ENCODE measurements around the gene ADARB2.

Gene ADARB2

DNA sequence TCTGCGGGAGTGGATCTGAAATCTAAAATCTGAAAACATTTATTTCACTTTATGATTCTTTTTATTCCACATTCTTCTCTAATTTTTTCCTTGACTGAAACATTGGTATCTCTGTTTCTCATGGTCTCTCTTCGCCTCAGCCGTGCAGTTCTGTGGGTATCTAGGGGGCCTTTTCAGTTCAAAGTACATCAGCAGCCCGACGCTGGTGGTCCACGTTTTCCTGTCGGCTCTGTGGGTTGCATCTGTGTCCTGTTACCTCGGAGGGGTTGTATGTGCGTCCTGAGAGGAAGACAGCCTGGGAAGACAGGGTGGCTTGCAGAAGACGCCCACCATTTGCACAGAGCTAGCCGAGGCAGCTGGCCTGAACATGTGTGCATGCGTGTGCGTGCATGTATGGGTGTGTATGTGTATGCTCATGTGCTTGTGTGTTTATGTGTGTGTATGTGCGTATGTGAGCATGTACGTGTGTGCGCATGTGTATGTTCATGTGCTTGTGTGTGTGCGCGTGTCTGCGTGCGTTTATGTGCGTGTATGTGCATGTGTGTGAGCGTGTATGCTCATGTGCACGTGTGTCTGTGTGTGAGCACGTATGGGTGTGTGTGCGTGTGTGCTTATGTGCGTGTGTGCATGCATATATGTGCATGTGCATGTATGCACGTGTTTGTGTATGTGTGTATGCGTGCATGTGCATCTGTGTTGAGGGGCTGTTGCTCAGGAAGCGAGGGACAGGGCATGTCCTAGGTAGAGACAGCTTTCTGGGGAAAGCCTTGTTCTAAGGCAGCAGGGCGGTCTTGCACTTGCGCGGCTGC, 211.8 kb downstream of the ADARB2 start:
- no peak overlapping the region for H3K4me3 ChIP-seq (IDR thresholded peaks at IDR 0.05; ENCODE audit: insufficient read depth, low read depth, low read length)
- H3K79me2 ChIP-seq (ENCODE audit: insufficient read depth, low read depth): no peaks in the 10 kb centered on the region
- H4K20me1 ChIP-seq (ENCODE audit: insufficient read depth): no peaks in the 10 kb centered on the region
- H3K4me2 ChIP-seq: no peak overlapping the region
- H3K27me3 ChIP-seq (ENCODE audit: insufficient read depth, low read depth): no peaks in the 10 kb centered on the region
- H2AFZ ChIP-seq (ENCODE audit: low read depth): no peak overlapping the region
- TF ChIP-seq, protein P1, sequence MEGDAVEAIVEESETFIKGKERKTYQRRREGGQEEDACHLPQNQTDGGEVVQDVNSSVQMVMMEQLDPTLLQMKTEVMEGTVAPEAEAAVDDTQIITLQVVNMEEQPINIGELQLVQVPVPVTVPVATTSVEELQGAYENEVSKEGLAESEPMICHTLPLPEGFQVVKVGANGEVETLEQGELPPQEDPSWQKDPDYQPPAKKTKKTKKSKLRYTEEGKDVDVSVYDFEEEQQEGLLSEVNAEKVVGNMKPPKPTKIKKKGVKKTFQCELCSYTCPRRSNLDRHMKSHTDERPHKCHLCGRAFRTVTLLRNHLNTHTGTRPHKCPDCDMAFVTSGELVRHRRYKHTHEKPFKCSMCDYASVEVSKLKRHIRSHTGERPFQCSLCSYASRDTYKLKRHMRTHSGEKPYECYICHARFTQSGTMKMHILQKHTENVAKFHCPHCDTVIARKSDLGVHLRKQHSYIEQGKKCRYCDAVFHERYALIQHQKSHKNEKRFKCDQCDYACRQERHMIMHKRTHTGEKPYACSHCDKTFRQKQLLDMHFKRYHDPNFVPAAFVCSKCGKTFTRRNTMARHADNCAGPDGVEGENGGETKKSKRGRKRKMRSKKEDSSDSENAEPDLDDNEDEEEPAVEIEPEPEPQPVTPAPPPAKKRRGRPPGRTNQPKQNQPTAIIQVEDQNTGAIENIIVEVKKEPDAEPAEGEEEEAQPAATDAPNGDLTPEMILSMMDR (conservative IDR thresholded peaks at IDR 0.05; ENCODE audit: low read depth, low read length): no peak
- no peak overlapping the region for H3K9ac ChIP-seq
- H3K36me3 ChIP-seq (ENCODE audit: insufficient read depth): no peaks in the 10 kb centered on the region
- H3K27ac ChIP-seq: no peak overlapping the region
- H3K4me1 ChIP-seq (ENCODE audit: low read depth, poor library complexity, severe bottlenecking): no peaks in the 10 kb centered on the region

DNA sequence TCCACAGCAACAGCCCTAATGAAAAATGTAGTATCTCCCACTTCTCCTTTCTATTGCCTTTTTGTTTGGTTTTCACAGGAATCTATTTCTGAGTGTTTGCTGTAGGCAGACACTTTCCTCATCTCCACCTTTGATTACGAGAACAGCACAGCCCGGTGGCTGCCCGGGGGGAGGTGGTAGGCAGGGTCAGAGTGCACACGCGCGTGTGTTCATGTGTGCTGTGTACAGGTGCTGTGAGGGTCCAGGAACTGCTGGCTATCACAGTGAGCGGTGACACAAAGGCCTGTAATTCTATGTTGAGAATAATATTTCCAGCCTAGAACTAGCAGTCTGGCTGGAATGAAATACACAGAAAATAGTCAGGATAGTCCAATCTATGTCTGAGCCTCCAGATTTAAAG, 212.8 kb downstream of the ADARB2 start:
- Histone ChIP-seq H3K36me3 (ENCODE audit: insufficient read depth) (no peaks in the 10 kb centered on the region), H3K9ac (no peak overlapping the region), H3K27me3 (ENCODE audit: insufficient read depth, low read depth) (no peaks in the 10 kb centered on the region), H3K4me3 (IDR thresholded peaks at IDR 0.05; ENCODE audit: insufficient read depth, low read depth, low read length) (no peak overlapping the region), H3K4me2 (no peak overlapping the region), H3K79me2 (ENCODE audit: insufficient read depth, low read depth) (no peaks in the 10 kb centered on the region), H3K4me1 (ENCODE audit: low read depth, poor library complexity, severe bottlenecking) (no peaks in the 10 kb centered on the region), H4K20me1 (ENCODE audit: insufficient read depth) (no peaks in the 10 kb centered on the region), H2AFZ (ENCODE audit: low read depth) (no peak overlapping the region), H3K27ac (no peak overlapping the region)
- TF ChIP-seq, protein P1 (conservative IDR thresholded peaks at IDR 0.05; ENCODE audit: low read depth, low read length): no peak

DNA sequence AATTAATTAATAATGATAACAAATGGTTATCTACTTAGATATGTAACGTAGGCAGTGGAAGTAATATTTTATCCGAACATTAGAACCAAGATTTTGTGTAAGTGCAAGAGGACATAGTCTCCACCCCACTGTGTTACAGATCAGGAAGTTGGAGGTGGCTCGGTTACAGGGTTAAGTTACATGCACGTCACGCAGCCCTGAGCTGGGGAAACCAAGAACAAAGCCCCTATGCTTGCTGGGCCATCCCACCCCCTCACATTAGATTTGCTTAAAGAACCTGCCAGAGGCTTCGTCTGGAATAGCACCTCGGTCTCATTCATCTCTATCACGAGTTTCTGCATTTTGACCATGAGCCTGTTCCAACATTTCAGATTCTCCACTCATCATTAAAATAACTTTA, 214.1 kb downstream of the ADARB2 start:
- no peaks in the 10 kb centered on the region for H4K20me1 ChIP-seq (ENCODE audit: insufficient read depth)
- H3K4me2 ChIP-seq: no peak overlapping the region
- H3K27ac ChIP-seq: no peak overlapping the region
- no peaks in the 10 kb centered on the region for H3K4me1 ChIP-seq (ENCODE audit: low read depth, poor library complexity, severe bottlenecking)
- H3K36me3 ChIP-seq (ENCODE audit: insufficient read depth): no peaks in the 10 kb centered on the region
- H3K79me2 ChIP-seq (ENCODE audit: insufficient read depth, low read depth): no peaks in the 10 kb centered on the region
- no peak overlapping the region for H3K9ac ChIP-seq
- H2AFZ ChIP-seq (ENCODE audit: low read depth): no peak overlapping the region
- TF ChIP-seq, protein P1 (conservative IDR thresholded peaks at IDR 0.05; ENCODE audit: low read depth, low read length): no peak
- H3K27me3 ChIP-seq (ENCODE audit: insufficient read depth, low read depth): no peaks in the 10 kb centered on the region
- H3K4me3 ChIP-seq (IDR thresholded peaks at IDR 0.05; ENCODE audit: insufficient read depth, low read depth, low read length): no peak overlapping the region

DNA sequence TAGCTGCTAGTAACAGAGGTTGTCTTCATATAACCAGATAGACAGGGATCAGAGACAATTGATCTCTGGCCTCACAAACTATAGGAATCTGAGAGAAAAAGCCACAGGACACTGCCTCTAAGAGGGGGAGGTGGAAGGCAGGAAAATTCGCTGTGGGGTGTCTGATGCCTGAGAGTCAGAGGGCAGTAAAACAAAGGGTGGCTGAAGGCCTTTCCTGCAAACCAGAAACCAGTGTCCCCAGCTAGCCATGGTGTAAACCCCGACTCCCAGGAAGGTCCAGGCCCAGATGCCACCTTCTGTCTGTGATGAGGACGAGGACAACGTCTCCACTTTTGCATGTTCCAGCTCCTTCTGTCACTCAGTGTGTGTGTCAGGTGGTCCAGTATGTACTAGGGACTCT, 215.1 kb downstream of the ADARB2 start:
- Histone ChIP-seq H4K20me1 (ENCODE audit: insufficient read depth) (no peaks in the 10 kb centered on the region), H3K9ac (no peak overlapping the region), H3K4me1 (ENCODE audit: low read depth, poor library complexity, severe bottlenecking) (no peaks in the 10 kb centered on the region), H3K4me2 (no peak overlapping the region), H3K27ac (no peak overlapping the region), H3K27me3 (ENCODE audit: insufficient read depth, low read depth) (no peaks in the 10 kb centered on the region), H3K79me2 (ENCODE audit: insufficient read depth, low read depth) (no peaks in the 10 kb centered on the region), H3K36me3 (ENCODE audit: insufficient read depth) (no peaks in the 10 kb centered on the region), H2AFZ (ENCODE audit: low read depth) (no peak overlapping the region), H3K4me3 (IDR thresholded peaks at IDR 0.05; ENCODE audit: insufficient read depth, low read depth, low read length) (no peak overlapping the region)
- TF ChIP-seq, protein P1 (conservative IDR thresholded peaks at IDR 0.05; ENCODE audit: low read depth, low read length): no peak
